ENCODE data around the gene CLCN5.

Gene CLCN5

DNA sequence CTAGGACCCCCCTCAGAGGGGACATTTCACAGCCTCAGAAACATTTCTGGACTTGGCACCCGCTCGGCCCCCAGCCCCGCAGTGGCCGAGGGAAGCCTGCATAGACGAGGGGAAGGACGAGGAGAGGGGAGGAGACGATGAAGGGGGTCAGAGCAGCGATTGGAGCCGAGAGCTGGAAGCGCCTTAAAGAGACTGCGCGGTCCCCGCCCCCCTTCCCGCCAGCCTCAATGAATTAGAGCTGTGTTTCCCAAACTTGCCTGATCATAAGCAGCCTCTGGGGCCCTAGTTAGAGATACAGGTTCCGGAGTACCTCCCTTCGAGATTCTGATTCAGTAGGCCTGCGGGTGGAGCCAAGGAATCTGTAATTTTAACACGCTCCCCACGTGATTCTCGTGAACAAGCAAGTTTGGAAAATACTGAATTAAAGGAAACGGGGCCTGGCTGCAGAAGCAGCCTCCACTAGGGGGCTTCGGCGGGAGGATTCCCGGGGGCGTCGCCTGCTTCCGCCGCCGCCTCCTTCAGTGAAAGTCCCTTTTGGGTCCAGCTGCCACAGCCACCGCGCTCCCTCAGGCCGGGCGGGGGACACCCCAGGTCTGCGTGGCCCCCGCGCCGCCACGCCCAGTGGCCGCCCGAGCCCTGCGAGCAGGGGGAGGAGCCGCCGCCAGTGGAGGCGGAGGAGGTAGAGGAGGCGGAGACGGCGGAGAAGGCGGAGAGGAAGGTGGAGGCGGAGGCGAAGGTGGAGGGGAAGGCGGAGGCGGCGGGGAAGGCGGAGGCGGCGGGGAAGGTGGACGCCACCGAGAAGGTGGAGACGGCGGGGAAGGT, 43.4 kb upstream of the CLCN5 start, which contains the start of gene USP27X (continued):
- TF ChIP-seq, protein P1, sequence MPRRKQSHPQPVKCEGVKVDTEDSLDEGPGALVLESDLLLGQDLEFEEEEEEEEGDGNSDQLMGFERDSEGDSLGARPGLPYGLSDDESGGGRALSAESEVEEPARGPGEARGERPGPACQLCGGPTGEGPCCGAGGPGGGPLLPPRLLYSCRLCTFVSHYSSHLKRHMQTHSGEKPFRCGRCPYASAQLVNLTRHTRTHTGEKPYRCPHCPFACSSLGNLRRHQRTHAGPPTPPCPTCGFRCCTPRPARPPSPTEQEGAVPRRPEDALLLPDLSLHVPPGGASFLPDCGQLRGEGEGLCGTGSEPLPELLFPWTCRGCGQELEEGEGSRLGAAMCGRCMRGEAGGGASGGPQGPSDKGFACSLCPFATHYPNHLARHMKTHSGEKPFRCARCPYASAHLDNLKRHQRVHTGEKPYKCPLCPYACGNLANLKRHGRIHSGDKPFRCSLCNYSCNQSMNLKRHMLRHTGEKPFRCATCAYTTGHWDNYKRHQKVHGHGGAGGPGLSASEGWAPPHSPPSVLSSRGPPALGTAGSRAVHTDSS (tag by site-specific recombination; IDR thresholded peaks at IDR 0.05): peak; percentile 59
- no peak for TF ChIP-seq ZNF214 (tag by site-specific recombination; IDR thresholded peaks at IDR 0.05; ENCODE audit: borderline replicate concordance)
- no peak for TF ChIP-seq ZNF600 (tag by site-specific recombination; IDR thresholded peaks at IDR 0.05)
- peak; percentile 28; the same call in 1 of the 2 replicates for TF ChIP-seq ZXDB (tag by site-specific recombination; IDR thresholded peaks at IDR 0.05)
- TF ChIP-seq ZNF354C (tag by site-specific recombination; IDR thresholded peaks at IDR 0.05; ENCODE audit: borderline replicate concordance, low read depth): no peak
- TF ChIP-seq KLF8 (tag by site-specific recombination; IDR thresholded peaks at IDR 0.05): peak; percentile 73; the same call in 1 of the 2 replicates
- TF ChIP-seq ZNF274 (IDR thresholded peaks at IDR 0.05; ENCODE audit: low read length): no peak
- TF ChIP-seq ZNF274 (tag by site-specific recombination; IDR thresholded peaks at IDR 0.05; ENCODE audit: borderline replicate concordance): no peak
- no peak for TF ChIP-seq TCF7L2 (IDR thresholded peaks at IDR 0.05; ENCODE audit: borderline replicate concordance, low read depth, low read length)
- TF ChIP-seq ZNF623 (tag by site-specific recombination; IDR thresholded peaks at IDR 0.05): no peak
- TF ChIP-seq ZNF501 (tag by site-specific recombination; IDR thresholded peaks at IDR 0.05): no peak
- no peak for TF ChIP-seq ZNF654 (tag by site-specific recombination; IDR thresholded peaks at IDR 0.05; ENCODE audit: low read depth)
- TF ChIP-seq, protein P2, sequence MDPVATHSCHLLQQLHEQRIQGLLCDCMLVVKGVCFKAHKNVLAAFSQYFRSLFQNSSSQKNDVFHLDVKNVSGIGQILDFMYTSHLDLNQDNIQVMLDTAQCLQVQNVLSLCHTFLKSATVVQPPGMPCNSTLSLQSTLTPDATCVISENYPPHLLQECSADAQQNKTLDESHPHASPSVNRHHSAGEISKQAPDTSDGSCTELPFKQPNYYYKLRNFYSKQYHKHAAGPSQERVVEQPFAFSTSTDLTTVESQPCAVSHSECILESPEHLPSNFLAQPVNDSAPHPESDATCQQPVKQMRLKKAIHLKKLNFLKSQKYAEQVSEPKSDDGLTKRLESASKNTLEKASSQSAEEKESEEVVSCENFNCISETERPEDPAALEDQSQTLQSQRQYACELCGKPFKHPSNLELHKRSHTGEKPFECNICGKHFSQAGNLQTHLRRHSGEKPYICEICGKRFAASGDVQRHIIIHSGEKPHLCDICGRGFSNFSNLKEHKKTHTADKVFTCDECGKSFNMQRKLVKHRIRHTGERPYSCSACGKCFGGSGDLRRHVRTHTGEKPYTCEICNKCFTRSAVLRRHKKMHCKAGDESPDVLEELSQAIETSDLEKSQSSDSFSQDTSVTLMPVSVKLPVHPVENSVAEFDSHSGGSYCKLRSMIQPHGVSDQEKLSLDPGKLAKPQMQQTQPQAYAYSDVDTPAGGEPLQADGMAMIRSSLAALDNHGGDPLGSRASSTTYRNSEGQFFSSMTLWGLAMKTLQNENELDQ (tag by site-specific recombination; IDR thresholded peaks at IDR 0.05; ENCODE audit: low read depth): no peak
- no peak for TF ChIP-seq ZNF555 (tag by site-specific recombination; conservative IDR thresholded peaks at IDR 0.05)
- no peak for TF ChIP-seq ZIC2 (tag by site-specific recombination; IDR thresholded peaks at IDR 0.05)
- peak; percentile 89 for TF ChIP-seq ZNF335 (tag by site-specific recombination; conservative IDR thresholded peaks at IDR 0.05)
- no peak for TF ChIP-seq BCL11A (tag by site-specific recombination; IDR thresholded peaks at IDR 0.05; ENCODE audit: low read depth)
- no peak for TF ChIP-seq SCRT2 (tag by site-specific recombination; IDR thresholded peaks at IDR 0.05)
- peak; percentile 99 for TF ChIP-seq ZBTB20 (tag by site-specific recombination; IDR thresholded peaks at IDR 0.05)
- no peak for TF ChIP-seq ZNF843 (tag by site-specific recombination; IDR thresholded peaks at IDR 0.05)
- TF ChIP-seq ZNF211 (tag by site-specific recombination; IDR thresholded peaks at IDR 0.05; ENCODE audit: low read depth): no peak
- peak; percentile 96 for TF ChIP-seq EGR2 (tag by site-specific recombination; IDR thresholded peaks at IDR 0.05; ENCODE audit: low read depth)
- no peak for TF ChIP-seq ZNF266 (tag by site-specific recombination; IDR thresholded peaks at IDR 0.05; ENCODE audit: low read depth)
- no peak for TF ChIP-seq FEZF1 (tag by site-specific recombination; IDR thresholded peaks at IDR 0.05)
- TF ChIP-seq ZNF510 (tag by site-specific recombination; IDR thresholded peaks at IDR 0.05; ENCODE audit: insufficient replicate concordance): no peak
- TF ChIP-seq, protein P3, sequence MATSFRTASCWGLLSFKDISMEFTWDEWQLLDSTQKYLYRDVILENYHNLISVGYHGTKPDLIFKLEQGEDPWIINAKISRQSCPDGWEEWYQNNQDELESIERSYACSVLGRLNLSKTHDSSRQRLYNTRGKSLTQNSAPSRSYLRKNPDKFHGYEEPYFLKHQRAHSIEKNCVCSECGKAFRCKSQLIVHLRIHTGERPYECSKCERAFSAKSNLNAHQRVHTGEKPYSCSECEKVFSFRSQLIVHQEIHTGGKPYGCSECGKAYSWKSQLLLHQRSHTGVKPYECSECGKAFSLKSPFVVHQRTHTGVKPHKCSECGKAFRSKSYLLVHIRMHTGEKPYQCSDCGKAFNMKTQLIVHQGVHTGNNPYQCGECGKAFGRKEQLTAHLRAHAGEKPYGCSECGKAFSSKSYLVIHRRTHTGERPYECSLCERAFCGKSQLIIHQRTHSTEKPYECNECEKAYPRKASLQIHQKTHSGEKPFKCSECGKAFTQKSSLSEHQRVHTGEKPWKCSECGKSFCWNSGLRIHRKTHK (tag by site-specific recombination; IDR thresholded peaks at IDR 0.05): no peak
- TF ChIP-seq ZBTB7A (tag by site-specific recombination; IDR thresholded peaks at IDR 0.05; ENCODE audit: low read depth): no peak
- TF ChIP-seq ZBTB17 (tag by site-specific recombination; IDR thresholded peaks at IDR 0.05): peak; percentile 40
- TF ChIP-seq ZNF658 (tag by site-specific recombination; IDR thresholded peaks at IDR 0.05): no peak
- TF ChIP-seq, protein P4, sequence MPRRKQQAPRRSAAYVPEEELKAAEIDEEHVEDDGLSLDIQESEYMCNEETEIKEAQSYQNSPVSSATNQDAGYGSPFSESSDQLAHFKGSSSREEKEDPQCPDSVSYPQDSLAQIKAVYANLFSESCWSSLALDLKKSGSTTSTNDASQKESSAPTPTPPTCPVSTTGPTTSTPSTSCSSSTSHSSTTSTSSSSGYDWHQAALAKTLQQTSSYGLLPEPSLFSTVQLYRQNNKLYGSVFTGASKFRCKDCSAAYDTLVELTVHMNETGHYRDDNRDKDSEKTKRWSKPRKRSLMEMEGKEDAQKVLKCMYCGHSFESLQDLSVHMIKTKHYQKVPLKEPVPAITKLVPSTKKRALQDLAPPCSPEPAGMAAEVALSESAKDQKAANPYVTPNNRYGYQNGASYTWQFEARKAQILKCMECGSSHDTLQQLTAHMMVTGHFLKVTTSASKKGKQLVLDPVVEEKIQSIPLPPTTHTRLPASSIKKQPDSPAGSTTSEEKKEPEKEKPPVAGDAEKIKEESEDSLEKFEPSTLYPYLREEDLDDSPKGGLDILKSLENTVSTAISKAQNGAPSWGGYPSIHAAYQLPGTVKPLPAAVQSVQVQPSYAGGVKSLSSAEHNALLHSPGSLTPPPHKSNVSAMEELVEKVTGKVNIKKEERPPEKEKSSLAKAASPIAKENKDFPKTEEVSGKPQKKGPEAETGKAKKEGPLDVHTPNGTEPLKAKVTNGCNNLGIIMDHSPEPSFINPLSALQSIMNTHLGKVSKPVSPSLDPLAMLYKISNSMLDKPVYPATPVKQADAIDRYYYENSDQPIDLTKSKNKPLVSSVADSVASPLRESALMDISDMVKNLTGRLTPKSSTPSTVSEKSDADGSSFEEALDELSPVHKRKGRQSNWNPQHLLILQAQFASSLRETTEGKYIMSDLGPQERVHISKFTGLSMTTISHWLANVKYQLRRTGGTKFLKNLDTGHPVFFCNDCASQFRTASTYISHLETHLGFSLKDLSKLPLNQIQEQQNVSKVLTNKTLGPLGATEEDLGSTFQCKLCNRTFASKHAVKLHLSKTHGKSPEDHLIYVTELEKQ (tag by site-specific recombination; IDR thresholded peaks at IDR 0.05; ENCODE audit: borderline replicate concordance): no peak
- TF ChIP-seq ZSCAN30 (tag by site-specific recombination; IDR thresholded peaks at IDR 0.05): no peak
